ENCODE measurements around the gene MXRA8.

MXRA8 gene

DNA sequence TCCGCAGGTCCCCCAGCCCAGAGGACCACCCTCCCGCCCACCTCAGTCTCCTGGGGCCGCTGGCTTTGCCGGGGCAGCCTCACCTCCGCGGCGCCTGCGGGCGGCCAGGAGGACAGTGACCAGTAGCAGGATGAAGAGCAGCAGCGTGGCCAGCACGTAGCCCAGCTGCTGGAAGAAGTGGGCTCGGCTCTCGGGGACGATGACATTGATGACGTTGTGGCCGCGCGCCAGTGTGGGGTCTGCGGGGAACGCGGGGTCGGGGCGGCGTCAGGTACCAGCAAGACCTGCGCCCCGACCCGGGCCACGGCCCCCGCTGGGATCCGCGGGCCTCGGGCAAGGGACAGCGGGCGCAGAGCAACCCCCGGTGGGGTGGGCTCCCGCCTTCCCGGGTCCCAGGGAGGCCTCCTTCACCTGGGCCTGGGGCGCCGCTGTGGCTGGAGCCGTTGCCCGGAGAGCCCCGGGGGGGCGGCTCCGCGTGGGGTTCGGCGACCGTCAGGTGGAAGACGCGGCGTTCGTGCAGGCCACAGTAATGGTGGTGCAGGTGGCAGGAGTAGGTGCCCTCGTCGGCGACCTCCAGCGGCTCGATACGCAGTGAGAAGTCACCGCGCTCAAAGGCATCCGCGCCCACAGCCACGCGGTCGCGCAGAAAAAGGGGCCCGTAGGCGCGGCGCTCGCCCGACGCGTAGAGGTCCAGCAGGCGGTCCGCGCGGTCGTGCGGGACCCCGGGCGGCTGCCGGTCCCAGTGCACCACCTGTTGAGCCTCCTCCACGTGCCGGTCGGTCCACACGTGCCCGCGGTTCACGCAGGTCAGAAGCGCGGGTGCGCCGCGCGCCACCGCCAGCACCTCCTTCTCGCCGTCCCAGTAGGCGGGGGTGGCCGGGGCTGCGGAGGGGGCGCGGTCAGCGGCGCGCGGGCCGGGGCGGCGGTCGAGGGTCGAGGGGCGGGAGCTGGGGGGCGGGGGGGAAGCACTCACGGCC lies 3.8 kb downstream of the MXRA8 start:
- DNase-seq = peak in 2 of 42 donors; percentile 6 to 23

DNA sequence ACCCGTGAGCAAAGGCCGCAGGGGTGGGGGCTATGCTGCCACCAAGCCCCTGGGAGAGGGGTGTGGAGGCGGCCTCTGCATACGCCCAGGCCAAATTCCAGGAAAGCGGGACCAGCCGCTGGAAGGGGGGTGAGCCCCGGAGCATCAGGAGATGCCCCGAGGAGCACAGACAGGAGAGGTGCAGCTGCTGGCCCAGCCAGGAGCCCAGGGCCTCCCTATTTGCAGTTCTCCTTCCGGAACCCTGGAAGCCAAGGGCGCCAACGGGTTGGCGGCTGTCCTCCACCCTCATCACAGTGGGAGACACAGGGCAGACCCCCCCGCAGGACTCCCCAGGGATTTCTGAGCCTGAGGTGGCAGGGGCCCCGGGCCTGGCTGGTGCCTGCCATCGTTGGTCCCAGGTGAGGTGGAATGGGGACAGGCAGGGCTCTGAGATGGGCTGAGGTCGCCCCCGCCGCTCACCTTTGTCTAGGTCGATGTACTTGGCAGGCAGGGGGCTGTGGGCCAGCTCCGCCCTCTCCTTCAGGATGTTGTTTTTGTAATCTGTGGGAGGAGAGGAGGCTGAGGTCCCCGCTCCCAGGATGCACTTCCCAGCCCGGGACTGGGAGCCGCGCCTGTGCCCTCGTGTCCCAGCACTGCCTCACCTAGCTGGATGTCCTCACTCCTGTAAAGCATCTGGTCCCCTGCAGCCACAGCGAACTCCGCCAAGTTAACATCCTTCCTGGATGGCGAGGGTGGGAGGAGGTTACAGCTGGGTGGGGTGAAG lies 4.8 kb downstream of the MXRA8 start:
- DNase-seq = peak in 2 of 42 donors; percentile 3 to 23
- intact Hi-C loops (cut with DNase I) = no loop called here

More for the DNA sequence above, 3.8 kb downstream of the MXRA8 start:
- intact Hi-C loops (cut with DNase I) = no loop called here

DNA sequence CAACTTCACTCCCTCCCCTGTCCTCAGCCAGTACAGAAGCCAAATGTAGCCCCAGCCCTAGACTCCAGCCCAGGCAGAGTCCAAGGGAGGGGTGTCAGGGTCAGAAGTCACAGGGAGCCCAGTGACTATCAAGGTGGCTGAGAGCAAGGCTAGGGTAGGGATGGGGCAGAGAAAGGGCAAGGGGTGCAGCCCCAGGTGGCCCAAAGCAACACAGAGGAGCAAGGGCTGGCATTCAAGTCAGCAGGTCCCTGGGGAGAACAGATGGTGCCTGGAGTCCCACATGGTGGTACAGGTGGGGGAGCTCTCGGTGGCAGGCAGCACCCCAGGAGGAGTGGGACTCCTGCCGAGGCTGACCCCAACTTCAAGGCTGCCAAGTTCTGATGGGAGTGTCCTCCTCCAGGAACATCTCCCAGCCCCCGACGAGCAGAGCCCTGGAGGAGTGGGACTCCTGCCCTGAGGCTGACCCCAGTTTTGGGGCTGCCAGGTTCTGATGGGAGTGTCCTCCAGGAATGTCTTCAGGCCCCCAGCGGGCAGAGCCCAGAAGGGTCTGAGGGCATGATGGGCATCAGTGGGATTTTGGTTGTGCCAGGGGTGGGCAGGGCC lies 5.5 kb downstream of the MXRA8 start:
- intact Hi-C loops (cut with DNase I) = no loop called here
- peak in 1 of 42 donors; percentile 22 for DNase-seq

DNA sequence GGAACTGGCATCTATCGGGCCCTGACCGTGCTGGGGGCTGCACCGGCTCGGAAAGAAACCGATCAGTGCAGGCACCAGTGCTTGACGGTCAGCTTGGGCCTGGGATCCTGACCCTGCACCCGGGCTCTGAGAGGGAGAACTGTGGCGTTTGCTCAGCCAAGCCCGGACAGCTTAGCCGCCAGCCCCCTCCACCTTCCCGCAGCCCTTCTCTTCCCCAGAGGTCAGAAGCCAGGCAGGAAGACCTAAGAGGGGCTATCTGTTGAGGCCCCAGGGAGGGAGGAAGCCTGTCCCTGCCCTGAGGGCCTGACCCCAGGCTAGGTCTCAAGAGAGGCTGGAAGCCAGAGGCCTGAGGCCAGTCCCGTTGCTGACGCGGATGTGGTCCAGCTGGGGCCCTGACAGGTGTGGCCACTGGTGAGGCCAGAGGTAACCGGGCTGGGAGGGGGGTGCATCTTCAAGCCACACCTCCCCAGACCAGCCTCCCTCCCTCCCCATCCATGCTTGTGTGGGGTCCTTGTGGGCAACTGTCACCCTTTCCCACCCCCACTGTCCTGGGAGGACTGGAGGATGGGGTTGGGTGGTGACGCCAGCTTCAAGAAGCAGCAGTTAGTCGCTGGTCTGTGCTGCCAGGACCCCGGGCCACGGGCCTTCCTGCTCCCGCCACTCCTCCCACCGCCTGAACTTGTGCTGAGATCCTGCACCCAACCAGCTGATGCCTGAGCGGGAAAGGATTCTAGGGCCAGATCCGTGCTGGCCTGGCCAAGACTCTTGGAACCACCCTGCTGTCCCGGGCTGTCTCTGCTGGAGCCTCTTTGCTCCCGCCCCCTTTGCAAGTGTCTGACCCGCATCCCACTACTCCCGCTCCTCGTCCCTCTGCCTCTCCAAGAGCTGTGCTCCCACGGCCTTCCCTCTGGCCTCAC lies 6.6 kb downstream of the MXRA8 start:
- intact Hi-C loops (cut with DNase I) = no loop called here
- peak in 1 of 42 donors; percentile 1 for DNase-seq

DNA sequence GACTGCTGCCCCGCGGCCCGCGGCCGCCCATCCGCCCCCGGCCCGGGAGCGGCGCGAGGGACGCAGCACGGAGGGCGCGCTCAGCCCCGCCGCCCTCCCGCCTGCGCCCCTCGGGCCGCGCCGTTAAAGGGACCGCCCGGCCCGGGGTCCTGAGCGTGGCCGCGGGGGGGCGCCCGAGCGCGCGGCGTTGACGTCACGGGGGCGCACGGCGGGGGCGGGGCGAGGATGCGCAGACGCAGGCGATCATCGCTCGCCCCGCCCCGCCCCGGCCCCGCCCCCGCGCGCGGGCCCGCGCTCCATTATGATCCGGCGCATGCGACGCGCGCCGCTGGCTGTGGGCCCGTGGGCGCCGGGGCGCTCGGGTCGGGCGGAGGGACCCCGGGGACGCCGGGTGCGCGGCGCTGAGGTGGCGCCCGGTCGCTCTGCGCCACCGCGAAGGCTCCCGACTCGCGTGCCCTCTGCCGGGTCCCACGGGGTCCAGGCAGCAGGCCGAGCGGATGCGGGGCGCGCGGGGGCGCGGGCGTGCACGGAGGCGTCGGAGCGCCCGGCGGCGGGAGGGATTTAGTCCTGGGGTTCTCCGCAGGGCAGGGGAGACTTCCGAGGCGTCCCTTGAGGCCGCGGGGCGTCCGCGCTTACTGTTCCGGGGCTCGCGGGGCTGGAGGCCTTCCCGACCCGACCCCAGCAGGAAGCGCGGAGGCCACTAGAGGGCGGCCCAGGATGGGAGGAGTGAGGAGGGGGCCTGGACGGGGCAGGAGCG lies 8.9 kb downstream of the MXRA8 start, which contains the start of gene DVL1:
DVL1 (minus strand) TSS at position 163 of the 757 bp plus-strand sequence. CDS start 353 bp downstream, outside the sequence.
- intact Hi-C loops (cut with DNase I) = no loop called here
- peak in 39 of 42 donors; percentile 27 to 82 (median 62) for DNase-seq

DNA sequence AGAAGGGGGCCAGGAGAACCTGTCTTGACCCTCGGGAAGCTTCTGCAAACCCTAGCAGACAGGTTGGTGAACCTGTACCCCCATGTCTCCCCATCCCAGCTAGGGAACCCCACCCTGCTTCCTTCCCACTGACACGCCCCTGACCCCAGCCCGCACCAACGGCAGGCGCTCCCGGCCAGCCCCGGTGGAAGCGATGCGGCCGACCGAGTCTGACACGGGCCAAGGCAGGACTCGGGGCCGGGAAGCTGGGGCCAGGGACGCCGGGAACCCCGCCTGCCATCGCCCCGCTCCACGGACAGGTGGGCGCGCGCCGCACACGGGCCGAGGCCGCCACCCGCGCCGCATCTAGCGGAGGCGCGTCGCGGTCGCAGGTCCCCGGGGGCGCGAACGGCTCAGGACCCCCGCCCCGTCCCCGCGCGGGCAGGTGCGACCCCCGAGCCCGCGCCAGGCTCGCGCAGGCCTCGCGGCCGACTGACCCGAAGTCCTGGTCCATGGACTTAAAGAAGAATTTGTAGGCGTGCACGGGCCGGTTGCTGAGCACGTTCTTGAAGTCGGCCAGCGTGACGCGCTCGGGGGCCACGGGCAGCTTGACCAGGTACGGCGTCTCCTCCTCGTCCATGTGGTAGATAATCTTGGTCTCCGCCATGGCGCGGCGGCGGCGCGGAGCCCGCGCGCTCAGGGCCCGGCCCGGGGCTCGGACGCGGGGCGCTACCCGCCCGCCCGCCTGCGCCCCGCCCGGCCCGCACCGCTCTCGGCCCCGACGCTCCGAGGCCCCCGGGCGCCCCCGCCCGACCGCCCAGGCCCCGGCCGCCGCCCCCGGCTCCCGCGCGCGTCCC lies 9.7 kb downstream of the MXRA8 start:
- intact Hi-C loops (cut with DNase I) = no loop called here
- peak in 5 of 42 donors; percentile 18 to 52 (median 32) for DNase-seq

DNA sequence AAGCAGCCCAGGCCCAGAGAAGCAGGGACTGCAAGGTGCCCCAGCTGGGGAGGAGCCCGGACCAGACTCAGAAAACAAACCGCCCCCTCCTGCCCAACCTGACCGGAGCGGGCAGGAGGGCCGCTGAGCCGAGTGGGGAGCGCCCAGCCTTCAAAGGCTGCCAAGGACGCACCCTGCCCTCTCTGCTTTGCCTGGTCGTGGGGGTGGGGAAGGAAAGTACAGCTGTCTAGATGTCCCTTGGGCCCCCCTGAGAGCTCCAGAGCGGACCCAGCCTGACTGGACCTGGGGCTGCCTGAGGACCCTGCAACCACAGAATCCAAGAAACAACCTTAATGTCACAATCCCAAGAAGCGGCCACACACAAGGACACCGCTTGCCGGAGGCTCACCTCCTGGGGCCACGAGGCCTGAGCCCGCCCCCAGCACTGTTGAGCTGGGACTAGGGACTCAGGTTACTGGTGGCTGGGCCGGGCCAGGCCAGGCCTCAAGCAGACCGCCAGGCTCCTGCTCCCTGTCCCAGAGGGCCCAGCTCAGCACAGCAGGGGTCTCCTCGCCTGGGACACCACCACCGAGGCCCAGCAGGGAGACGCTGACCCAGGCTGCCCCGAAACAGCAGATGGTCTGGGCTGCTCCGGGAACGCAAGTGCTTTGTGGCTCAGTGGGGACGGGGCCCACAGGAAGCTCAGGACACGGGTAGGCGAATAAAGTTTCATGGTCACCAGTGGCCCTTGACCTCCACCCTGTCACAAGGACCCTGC lies 10.5 kb downstream of the MXRA8 start:
- peak in 1 of 42 donors; percentile 22 for DNase-seq
- intact Hi-C loops (cut with DNase I) = no loop called here

DNA sequence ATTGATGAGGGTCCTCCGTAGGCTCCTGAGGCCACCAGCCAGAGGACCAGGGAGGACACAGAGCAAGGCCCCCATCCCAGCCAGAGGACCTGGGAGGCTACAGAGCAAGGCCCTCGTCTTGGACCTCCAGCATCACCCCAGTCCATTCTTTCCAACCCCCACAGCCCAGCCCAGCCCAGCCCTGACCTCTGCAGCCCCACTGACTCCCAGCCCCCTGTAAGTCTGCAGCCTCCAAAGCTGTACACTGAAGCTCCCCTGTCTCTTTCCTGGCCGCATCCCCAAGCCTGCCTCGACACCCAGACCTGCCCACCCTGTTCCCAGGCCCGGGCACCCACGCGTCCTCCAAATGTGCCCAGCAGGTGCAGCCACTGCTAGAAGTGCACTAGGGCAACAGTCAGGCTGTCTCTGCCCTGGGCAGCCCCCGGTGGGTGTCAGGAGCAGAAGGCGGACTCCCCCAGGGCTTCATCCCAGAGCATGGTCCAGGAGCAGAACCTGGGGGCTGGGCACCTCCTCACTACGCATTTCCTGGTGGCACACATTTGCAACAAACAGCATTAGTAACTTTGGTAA lies 11.2 kb downstream of the MXRA8 start:
- intact Hi-C loops (cut with DNase I) = no loop called here
- DNase-seq = peak in 1 of 42 donors; percentile 23

DNA sequence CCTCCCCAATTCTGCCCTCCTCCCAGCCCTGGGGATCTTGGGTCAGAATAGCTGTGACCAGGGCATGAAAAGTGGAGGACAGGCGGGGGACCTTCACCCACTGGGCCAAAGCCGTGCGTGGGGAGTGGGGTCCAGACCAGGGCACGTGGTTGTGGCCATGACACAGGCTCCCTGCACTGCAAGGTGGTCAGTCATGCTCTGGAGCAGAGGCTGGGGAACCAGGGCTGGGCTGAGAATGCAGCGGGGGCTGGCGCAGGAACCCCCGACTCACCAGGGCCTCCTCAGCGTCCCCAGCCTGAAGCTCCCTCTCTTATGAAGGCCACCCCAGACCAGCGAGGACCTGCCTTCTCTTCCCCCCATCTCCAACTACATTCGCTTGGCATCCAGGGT lies 11.9 kb downstream of the MXRA8 start:
- no peak for DNase-seq
- intact Hi-C loops (cut with DNase I) = no loop called here

DNA sequence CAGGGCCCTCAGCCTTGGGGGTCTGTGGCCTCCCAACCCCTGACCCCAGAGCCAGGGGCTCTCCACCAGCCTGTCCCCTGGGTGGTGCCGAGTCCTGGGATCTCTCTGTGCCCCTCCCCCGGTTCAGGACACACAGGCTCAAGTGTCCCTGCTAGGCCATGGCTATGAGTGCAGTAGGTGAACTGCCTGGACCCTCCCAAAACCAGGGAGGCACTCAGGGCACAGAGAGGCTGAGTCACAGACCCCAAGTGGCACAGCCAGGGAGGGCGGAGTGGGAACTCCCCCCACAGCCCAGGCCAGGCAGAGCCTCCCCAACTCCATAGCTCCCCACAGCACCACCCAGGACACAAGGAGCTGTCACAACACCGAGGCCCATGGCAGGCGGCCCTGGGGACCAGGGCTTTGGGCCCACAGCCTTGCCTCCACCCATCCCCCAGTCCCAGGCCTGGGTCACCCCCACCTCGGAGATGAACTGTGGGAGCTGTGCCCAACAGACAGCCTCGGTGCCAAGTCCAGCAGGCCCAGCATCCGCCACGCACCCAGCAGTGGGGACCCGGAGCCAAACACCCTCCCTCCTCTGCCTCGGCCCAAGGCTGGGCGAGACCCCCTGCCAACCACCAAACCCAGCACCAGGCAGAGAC lies 12.4 kb downstream of the MXRA8 start:
- peak in 14 of 42 donors; percentile 9 to 73 (median 48) for DNase-seq
- intact Hi-C loops (cut with DNase I) = no loop called here

DNA sequence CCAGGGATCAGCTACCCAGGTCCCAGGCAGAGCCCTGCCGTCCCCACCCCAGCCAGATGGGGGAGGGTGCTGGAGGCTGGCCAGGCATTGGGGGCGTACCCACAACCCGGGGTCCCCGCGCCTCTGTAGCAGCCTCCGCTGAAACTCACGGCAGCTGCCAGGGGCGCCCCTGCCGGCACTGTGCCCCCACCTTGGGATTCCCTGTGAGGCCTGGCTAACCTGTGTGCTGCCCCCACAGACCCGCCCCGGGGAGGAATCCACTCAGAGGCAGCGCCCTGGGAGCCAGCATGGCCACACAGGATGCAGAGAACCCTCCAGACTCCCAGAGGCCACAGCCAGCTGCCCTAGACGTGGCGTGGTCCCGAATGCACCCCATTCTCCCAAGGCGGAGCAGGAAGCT lies 13.0 kb downstream of the MXRA8 start:
- DNase-seq = no peak
- intact Hi-C loops (cut with DNase I) = no loop called here

DNA sequence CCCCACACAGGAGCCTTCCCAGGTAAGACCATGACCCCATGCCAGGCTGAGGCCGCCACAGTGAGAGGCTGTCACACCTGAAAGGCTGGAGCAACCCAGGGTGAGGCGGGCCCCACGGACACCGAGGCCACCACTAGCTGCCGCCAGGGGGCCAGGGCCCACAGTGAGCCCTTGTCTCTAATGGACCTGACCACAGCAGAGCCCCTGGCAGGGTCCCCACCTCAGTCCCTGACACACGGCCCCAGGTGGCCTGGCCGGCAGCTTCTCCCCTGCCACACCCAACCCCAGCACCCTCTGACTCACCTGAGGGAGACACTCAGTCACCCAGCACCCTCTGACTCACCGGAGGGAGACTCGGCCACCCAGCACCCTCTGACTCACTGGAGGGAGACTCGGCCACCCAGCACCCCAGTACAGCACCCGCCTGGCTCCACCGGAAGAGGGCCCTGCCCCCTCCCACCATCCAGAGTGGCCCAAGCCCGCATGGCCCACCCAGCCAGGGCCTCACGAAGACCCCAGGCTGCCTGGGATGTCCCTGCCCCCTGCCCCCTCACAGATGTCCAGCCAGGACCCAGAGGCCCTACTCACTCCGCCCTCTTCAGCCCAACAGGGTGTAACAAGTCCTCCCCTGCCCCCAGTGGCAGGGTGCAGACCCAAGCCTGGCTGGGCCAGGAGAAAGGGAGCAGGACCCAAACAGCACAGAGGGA lies 13.5 kb downstream of the MXRA8 start:
- DNase-seq = peak in 2 of 42 donors; percentile 25 to 60
- intact Hi-C loops (cut with DNase I) = no loop called here

DNA sequence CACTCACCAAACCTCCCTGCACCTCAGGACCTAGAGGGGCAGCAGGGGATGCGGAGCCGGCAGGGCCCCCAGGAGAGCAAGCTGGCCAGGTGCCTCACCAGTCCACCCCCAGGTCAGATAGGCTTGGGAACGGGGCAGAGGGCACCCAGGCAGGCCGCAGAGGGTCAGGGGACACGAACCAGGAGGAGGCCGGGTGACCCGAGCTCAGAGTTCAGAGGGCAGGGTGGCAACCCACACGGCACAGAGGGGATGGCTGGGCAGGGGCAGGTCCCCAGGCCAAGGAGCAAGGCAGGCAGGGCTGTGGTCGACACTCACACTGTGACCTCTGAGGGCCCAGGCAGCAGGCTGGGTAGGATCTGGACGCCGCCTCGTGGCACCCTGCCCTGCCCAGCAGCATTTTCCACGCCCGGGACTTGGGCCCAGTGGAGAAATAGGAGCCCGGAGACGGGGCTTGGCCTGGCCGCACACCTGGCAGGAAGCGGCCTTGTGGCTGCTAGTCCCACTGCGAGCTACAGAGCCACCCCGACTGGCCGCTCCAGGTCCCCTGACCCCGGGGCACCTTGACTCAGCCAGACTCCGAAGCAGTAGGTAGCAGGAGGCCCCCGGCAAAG lies 14.4 kb downstream of the MXRA8 start:
- no peak for DNase-seq
- intact Hi-C loops (cut with DNase I) = no loop called here

DNA sequence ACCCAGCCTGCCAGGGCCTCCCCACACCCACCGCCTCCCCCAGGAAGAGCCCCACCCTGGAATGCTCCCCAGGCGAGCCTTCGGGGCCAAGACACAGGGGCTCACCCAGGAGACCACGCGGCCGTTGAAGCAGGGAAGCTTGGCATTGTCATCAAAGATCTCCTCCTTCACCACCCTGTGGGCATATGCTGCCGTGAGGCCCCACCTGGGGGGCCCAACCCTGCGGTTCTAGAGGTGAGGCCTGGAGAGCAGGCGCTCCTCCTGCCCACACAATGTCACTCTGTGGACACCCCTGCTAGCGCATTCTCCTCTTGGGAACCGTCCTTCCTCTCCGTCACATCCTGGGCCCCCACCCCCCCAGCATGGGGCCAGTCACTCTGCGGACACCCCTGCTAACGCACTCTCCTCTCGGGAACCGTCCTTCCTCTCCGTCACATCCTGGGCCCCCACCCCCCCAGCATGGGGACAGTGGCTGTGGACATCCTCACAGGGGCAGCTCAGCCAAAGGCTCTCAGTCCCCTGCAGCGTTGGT lies 15.7 kb downstream of the MXRA8 start:
- intact Hi-C loops (cut with DNase I) = no loop called here
- no peak for DNase-seq

Data from head of caudate nucleus (tissue), 42 donors.